Measurements from ENCODE around the gene KSR1. TPM values are rescaled to one million over a fixed set of nuclear protein-coding genes. Genes with fewer than 3 reads are reported as not detected.
A peak's percentile ranks its signal among the peaks of the same experiment; 100 is the strongest.

Gene KSR1
- total RNA-seq, 1 experiment from 2014 or later = 88.9 TPM

DNA sequence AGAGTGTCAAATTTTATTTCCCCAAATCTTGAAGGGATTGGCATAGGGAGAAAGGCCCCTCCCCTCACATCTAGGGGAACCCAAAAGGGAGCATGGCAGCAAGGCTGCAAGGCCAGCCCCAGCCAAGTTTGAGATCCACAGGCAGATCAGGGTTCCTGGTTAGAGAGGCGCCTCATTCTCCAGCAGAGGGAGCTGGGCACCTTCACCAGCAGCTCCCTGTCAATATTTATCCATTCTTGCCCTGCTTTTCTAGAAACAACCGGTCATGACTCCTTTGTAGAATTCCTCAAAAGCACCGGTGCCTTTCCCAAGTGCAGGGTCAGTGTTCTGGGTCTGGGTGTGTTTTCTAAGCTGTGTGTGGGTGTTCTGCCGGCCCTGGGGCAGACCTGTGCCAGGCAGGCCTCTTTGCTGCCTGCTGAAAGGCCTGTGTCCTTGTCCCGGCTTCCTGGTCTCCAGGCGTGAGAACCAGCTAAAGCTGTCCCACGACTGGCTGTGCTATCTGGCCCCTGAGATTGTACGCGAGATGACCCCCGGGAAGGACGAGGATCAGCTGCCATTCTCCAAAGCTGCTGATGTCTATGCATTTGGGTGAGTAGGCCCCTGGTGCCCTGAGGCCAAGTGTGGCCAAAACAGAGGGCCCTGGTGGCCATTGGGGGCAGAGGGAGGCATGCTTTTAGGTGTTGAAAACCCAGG lies 153.5 kb downstream of the KSR1 start:
- peak; percentile 75 to 79 for DNase-seq
- Mint-ChIP-seq H3K36me3 (ENCODE audit: insufficient read depth, unreplicated experiment) (peaks cover 41% of the 10 kb centered on the region), H3K27ac (ENCODE audit: unreplicated experiment) (no peak overlapping the region), H3K27me3 (ENCODE audit: insufficient read depth, unreplicated experiment) (no peaks in the 10 kb centered on the region), H3K4me3 (ENCODE audit: unreplicated experiment) (no peak overlapping the region), H3K9me3 (ENCODE audit: unreplicated experiment) (no peaks in the 10 kb centered on the region), H3K4me1 (ENCODE audit: low read depth, unreplicated experiment) (no peaks in the 10 kb centered on the region)
- no peaks in the 10 kb centered on the region for H3K9me3 ChIP-seq
- ChIA-PET CTCF (interaction anchor here (0.5 to 3.2 kb wide), 23 partner anchors 10 to 624 kb away, joined by 3 to 34 read pairs (median 4); partner anchors contain the start of gene KSR1), POLR2A (interaction anchor here (0.6 kb wide), 2 partner anchors 279 to 684 kb away, joined by 3 to 4 read pairs; no protein-coding TSS in a partner anchor)
- BruUV-seq (replicated peaks) = no TSS peak
- no peaks in the 10 kb centered on the region for H3K27me3 ChIP-seq (replicated peaks; ENCODE audit: control insufficient read depth, insufficient read depth, low read length)
- no peaks in the 10 kb centered on the region for H3K4me1 ChIP-seq
- TF ChIP-seq, protein P1, sequence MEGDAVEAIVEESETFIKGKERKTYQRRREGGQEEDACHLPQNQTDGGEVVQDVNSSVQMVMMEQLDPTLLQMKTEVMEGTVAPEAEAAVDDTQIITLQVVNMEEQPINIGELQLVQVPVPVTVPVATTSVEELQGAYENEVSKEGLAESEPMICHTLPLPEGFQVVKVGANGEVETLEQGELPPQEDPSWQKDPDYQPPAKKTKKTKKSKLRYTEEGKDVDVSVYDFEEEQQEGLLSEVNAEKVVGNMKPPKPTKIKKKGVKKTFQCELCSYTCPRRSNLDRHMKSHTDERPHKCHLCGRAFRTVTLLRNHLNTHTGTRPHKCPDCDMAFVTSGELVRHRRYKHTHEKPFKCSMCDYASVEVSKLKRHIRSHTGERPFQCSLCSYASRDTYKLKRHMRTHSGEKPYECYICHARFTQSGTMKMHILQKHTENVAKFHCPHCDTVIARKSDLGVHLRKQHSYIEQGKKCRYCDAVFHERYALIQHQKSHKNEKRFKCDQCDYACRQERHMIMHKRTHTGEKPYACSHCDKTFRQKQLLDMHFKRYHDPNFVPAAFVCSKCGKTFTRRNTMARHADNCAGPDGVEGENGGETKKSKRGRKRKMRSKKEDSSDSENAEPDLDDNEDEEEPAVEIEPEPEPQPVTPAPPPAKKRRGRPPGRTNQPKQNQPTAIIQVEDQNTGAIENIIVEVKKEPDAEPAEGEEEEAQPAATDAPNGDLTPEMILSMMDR (IDR thresholded peaks at IDR 0.05; ENCODE audit: insufficient read depth in 1 of 2, low read depth in 1 of 2, low read length in 1 of 2, severe bottlenecking in 1 of 2, unreplicated experiment in 1 of 2) = peak; percentile 84 to 99
- intact Hi-C loops (cut with micrococcal nuclease; ENCODE audit: unreplicated experiment) = loop anchor here (1.0 to 10.0 kb wide), 6 partner anchors 15 to 271 kb away; no protein-coding TSS in a partner anchor
- H3K4me3 ChIP-seq (ENCODE audit: low read depth, low read length) = no peak overlapping the region
- H3K36me3 ChIP-seq (ENCODE audit: control insufficient read depth, insufficient read depth, low read length) = peaks cover 10% of the 10 kb centered on the region

DNA sequence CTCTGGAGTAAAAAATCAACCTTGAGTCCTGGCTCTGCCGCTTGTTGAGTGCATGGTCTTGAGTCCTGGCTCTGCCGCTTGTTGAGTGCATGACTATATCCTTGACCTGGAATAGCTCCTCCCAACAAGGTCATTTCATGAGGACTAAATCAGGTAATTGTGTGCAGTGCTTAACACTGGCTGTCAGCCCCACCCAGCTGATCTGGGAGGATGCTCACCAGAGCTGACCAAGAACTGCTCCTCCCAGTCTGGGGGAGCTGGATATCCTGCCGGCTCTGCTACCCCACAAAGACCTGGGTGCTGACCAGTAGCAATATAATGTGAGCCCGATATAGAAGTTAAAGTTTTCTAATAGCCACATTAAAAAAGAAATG lies 154.0 kb downstream of the KSR1 start:
- Histone ChIP-seq H3K4me3 (ENCODE audit: low read depth, low read length) (no peak overlapping the region), H3K36me3 (ENCODE audit: control insufficient read depth, insufficient read depth, low read length) (peaks cover 9% of the 10 kb centered on the region), H3K4me1 (no peaks in the 10 kb centered on the region), H3K9me3 (no peaks in the 10 kb centered on the region), H3K27me3 (replicated peaks; ENCODE audit: control insufficient read depth, insufficient read depth, low read length) (no peaks in the 10 kb centered on the region)
- peaks cover 41% of the 10 kb centered on the region for H3K36me3 Mint-ChIP-seq (ENCODE audit: insufficient read depth, unreplicated experiment)
- ChIA-PET POLR2A (interaction anchor here (0.6 kb wide), 2 partner anchors 279 to 683 kb away, joined by 3 to 4 read pairs; no protein-coding TSS in a partner anchor), CTCF (interaction anchor here (0.8 to 3.2 kb wide), 10 partner anchors 11 to 623 kb away, joined by 4 to 34 read pairs (median 6); partner anchors contain the start of gene KSR1)
- BruUV-seq (replicated peaks) = no TSS peak
- DNase-seq = no peak
- H3K4me3 Mint-ChIP-seq (ENCODE audit: unreplicated experiment) = no peak overlapping the region
- no peaks in the 10 kb centered on the region for H3K27me3 Mint-ChIP-seq (ENCODE audit: insufficient read depth, unreplicated experiment)
- no peaks in the 10 kb centered on the region for H3K4me1 Mint-ChIP-seq (ENCODE audit: low read depth, unreplicated experiment)
- TF ChIP-seq, protein P1 (IDR thresholded peaks at IDR 0.05; ENCODE audit: insufficient read depth in 1 of 2, low read depth in 1 of 2, low read length in 1 of 2, severe bottlenecking in 1 of 2, unreplicated experiment in 1 of 2) = no peak
- H3K9me3 Mint-ChIP-seq (ENCODE audit: unreplicated experiment) = no peaks in the 10 kb centered on the region
- intact Hi-C loops (cut with micrococcal nuclease; ENCODE audit: unreplicated experiment) = no loop called here
- no peak overlapping the region for H3K27ac Mint-ChIP-seq (ENCODE audit: unreplicated experiment)

DNA sequence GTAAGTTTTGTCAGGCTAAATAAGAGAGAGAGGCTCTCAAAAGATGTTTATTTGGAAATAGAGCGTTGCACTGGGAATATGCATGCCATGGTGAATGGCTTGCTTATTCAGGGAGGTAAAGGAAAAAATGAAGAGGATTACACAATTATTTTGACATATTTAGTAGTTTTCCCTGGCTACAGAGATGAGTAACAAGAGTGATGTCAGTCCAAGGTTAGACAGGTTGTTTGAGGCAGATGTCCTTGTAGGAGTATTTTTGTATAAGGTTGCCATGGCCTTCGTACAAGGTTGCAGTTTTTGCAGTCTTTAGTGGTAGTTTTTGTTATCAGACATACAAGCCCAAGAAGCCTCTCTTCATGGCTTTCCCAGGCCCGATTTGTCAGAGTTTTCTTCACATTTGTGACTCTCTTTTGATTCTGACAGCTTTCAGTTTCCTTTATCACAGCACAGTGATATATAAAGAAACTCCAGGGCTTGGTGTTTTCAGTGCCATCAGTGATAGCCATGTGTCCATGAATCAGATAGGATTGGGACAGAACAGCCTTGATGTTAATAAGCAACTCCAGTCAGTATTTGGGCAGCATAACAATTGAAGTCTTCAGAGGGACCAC lies 156.0 kb downstream of the KSR1 start:
- BruUV-seq (replicated peaks) = no TSS peak
- CTCF ChIA-PET = interaction anchor here (0.8 to 1.0 kb wide), 2 partner anchors 9 to 29 kb away, joined by 3 to 5 read pairs; no protein-coding TSS in a partner anchor
- H3K36me3 Mint-ChIP-seq (ENCODE audit: insufficient read depth, unreplicated experiment) = peaks cover 39% of the 10 kb centered on the region
- POLR2A ChIA-PET = no interaction called here
- H3K36me3 ChIP-seq (ENCODE audit: control insufficient read depth, insufficient read depth, low read length) = peaks cover 11% of the 10 kb centered on the region
- intact Hi-C loops (cut with micrococcal nuclease; ENCODE audit: unreplicated experiment) = no loop called here
- no peaks in the 10 kb centered on the region for H3K9me3 Mint-ChIP-seq (ENCODE audit: unreplicated experiment)
- H3K9me3 ChIP-seq = no peaks in the 10 kb centered on the region
- H3K27me3 Mint-ChIP-seq (ENCODE audit: insufficient read depth, unreplicated experiment) = no peaks in the 10 kb centered on the region
- DNase-seq = no peak
- no peaks in the 10 kb centered on the region for H3K27me3 ChIP-seq (replicated peaks; ENCODE audit: control insufficient read depth, insufficient read depth, low read length)
- no peak overlapping the region for H3K4me3 Mint-ChIP-seq (ENCODE audit: unreplicated experiment)
- TF ChIP-seq, protein P1 (IDR thresholded peaks at IDR 0.05; ENCODE audit: insufficient read depth in 1 of 2, low read depth in 1 of 2, low read length in 1 of 2, severe bottlenecking in 1 of 2, unreplicated experiment in 1 of 2) = no peak
- H3K4me1 Mint-ChIP-seq (ENCODE audit: low read depth, unreplicated experiment) = no peaks in the 10 kb centered on the region
- no peaks in the 10 kb centered on the region for H3K4me1 ChIP-seq
- H3K27ac Mint-ChIP-seq (ENCODE audit: unreplicated experiment) = no peak overlapping the region
- no peak overlapping the region for H3K4me3 ChIP-seq (ENCODE audit: low read depth, low read length)

All from Caco-2 (cell line).